Colon (tissue), 2 donors: Measurements from ENCODE around the gene PTH2R.
"Not testable (repeated sequence)": the region's sequence is repeated elsewhere in the genome, so short reads cannot be mapped to it uniquely, and the experiment has no call there.

ENCODE experiments used
- FAIRE-seq: peaks from 2 replicates; lab custom pipeline; 2012; peaks lifted over from hg19 to GRCh38; lab: Jason Lieb, UNC
- donor health status: control.
- donor health status: control.

Gene PTH2R

GRCh38 chr2:208488686-208489564 lies 82.3 kb downstream of the PTH2R start:
- no peak for FAIRE-seq

- no peak for FAIRE-seq
These were observed 83.1 kb downstream of the PTH2R start for GRCh38 chr2:208489687-208490086.

- no peak for FAIRE-seq
These were observed 83.9 kb downstream of the PTH2R start for GRCh38 chr2:208490492-208490891.

- FAIRE-seq: no peak
These were observed 85.0 kb downstream of the PTH2R start for GRCh38 chr2:208491641-208492040.

- no peak for FAIRE-seq
These were observed 85.5 kb downstream of the PTH2R start for GRCh38 chr2:208492069-208492468.

GRCh38 chr2:208493186-208493585 lies 86.6 kb downstream of the PTH2R start:
- no peak for FAIRE-seq

- no peak for FAIRE-seq
These were observed 89.5 kb downstream of the PTH2R start for GRCh38 chr2:208496129-208496528.

GRCh38 chr2:208501206-208501605 lies 94.6 kb downstream of the PTH2R start:
- FAIRE-seq: no peak

- no peak for FAIRE-seq
These were observed 95.7 kb downstream of the PTH2R start for GRCh38 chr2:208502288-208502687.

- FAIRE-seq: not testable (repeated sequence)
These were observed 98.8 kb downstream of the PTH2R start for GRCh38 chr2:208505365-208505764.

- no peak for FAIRE-seq
These were observed 103.0 kb downstream of the PTH2R start for GRCh38 chr2:208509586-208509985.

- no peak for FAIRE-seq
These were observed 104.4 kb downstream of the PTH2R start for GRCh38 chr2:208511016-208511415.

- no peak for FAIRE-seq
These were observed 105.0 kb downstream of the PTH2R start for GRCh38 chr2:208511573-208511972.

- no peak for FAIRE-seq
These were observed 108.5 kb downstream of the PTH2R start for GRCh38 chr2:208515099-208515498.

GRCh38 chr2:208523069-208523468 lies 116.5 kb downstream of the PTH2R start:
- not testable (repeated sequence) for FAIRE-seq

- not testable (repeated sequence) for FAIRE-seq
These were observed 118.6 kb downstream of the PTH2R start for GRCh38 chr2:208525165-208525564.

- no peak for FAIRE-seq
These were observed 123.2 kb downstream of the PTH2R start for GRCh38 chr2:208529796-208530195.

GRCh38 chr2:208531361-208531760 lies 124.8 kb downstream of the PTH2R start:
- no peak for FAIRE-seq

- not testable (repeated sequence) for FAIRE-seq
These were observed 129.0 kb downstream of the PTH2R start for GRCh38 chr2:208535578-208535977.

GRCh38 chr2:208541461-208541988 lies 134.9 kb downstream of the PTH2R start:
- FAIRE-seq: no peak

GRCh38 chr2:208541989-208542464 lies 135.4 kb downstream of the PTH2R start:
- FAIRE-seq: no peak

GRCh38 chr2:208542465-208543041 lies 136.0 kb downstream of the PTH2R start:
- no peak for FAIRE-seq
